Measurements from ENCODE around the gene CD59.

The CD59 gene, protein sequence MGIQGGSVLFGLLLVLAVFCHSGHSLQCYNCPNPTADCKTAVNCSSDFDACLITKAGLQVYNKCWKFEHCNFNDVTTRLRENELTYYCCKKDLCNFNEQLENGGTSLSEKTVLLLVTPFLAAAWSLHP

DNA sequence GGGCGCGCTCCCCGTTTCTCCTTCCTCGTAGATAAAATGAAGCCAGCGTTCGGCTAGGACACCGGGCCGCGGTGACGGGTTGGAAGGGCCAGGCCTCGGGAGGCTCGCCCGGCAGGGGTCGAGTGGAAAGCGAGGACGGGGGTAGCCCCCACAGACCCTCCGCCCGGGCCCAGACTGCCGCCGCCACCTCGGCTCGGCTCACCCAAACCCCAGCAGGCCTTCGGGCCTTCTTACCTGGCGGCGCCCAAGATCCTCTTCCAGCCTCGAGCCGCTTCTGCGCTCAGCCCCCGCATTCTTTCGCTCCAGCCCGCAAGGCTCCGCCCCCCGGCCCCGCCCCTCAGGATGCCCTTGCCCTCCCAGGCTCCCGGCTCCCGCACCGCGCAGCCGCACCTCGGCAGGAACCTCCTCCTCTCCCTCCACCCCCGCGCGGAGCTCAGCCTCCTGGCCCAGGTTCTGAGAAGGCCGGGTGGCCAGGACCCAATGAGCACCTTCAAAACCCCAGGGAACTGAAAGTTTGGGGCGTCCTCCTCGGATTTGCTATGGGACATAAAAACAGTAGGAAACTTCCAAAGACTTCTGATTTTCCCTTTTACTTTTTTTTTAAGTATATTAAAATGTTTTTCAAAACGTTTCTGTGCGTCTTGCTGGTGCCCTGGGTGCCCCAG lies at the start of gene CD59:
Gene CD59 (minus strand): TSS at position 276 of the 665 bp plus-strand sequence. CDS start 13,978 bp downstream, outside the sequence.
- DNase-seq (ENCODE audit: low read depth, low spot score), result peak; percentile 90
- H3K9me3 ChIP-seq (ENCODE audit: control insufficient read depth, insufficient read depth, low read length), result no peaks in the 10 kb centered on the region
- peaks cover 2% of the 10 kb centered on the region; the same call in 1 of the 2 replicates for H3K27me3 ChIP-seq (ENCODE audit: control insufficient read depth, insufficient read depth, low read length)
- no CpG with 5 or more reads among the region's 48 CpGs for WGBS (ENCODE audit: insufficient coverage, insufficient read length)
- peak within 1 kb of the TSS; percentile 57 for H3K4me3 ChIP-seq (ENCODE audit: low read length)
- peaks cover 4% of the 10 kb centered on the region; the same call in 1 of the 2 replicates for H3K4me1 ChIP-seq (ENCODE audit: control insufficient read depth, insufficient read depth, low read length)
- no peaks in the 10 kb centered on the region for H3K36me3 ChIP-seq (ENCODE audit: control insufficient read depth, insufficient read depth, low read length)
- no peak within 1 kb of the TSS for H3K27ac ChIP-seq (ENCODE audit: low read length)

DNA sequence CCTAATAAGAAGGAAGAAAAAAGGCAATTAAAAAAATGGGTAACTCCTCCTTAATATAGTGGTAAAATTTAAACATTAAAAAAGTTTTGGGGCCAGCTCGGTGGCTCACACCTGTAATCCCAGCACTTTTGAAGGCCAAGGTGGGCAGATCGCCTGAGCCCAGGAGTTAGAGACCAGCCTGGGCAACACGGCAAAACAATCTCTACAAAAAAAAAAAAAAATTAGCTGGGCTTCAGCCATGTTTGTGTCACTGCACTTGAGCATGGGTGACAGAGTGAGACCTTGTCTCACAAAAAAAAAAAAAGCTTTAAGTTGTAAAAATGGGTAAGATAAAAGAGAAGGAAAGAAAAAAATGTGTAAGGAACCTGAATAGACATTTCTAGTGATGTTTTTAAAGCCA lies 49.4 kb upstream of the CD59 start:
- DNase-seq (ENCODE audit: low read depth, low spot score), result no peak
- no peaks in the 10 kb centered on the region for H3K9me3 ChIP-seq (ENCODE audit: control insufficient read depth, insufficient read depth, low read length)
- no peaks in the 10 kb centered on the region for H3K36me3 ChIP-seq (ENCODE audit: control insufficient read depth, insufficient read depth, low read length)
- H3K27me3 ChIP-seq (ENCODE audit: control insufficient read depth, insufficient read depth, low read length), result no peaks in the 10 kb centered on the region
- WGBS (ENCODE audit: insufficient coverage, insufficient read length), result no CpG with 5 or more reads among the region's 3 CpGs
- H3K4me1 ChIP-seq (ENCODE audit: control insufficient read depth, insufficient read depth, low read length), result no peaks in the 10 kb centered on the region
- no peak overlapping the region for H3K4me3 ChIP-seq (ENCODE audit: low read length)
- H3K27ac ChIP-seq (ENCODE audit: low read length), result no peak overlapping the region

DNA sequence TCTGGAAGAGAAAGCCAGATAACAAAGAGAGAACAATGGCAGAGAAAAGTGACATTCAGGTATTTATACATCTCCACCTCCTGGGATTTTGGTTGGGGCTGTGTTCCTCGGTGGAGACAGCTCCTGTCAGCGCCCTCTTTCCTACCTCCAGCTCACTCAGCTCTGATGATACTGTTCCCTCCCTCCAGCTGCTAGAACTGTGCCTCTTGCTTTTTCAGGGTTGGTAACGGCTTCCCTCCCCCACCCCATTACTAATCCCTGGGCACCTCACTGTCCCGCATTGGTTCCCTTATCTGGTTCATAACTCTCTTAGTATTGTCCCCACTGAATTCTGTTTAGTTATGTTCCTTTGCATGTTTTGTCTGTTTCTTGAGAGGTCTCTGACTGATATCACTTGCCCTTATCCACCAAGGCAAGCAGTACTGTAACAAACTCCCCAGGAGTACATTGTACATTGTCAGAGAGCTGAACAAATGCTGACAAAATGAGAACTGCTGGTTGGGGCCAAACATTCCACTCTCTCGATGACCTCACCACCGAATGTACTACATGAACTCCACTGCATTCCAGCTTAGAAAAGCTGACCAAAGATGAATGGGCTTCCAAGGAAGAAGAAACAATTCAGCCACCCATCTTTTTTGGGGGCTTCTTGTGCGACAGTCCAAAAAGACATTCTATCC lies 43.8 kb upstream of the CD59 start:
- H3K4me3 ChIP-seq (ENCODE audit: low read length), result no peak overlapping the region
- DNase-seq (ENCODE audit: low read depth, low spot score), result no peak
- WGBS (ENCODE audit: insufficient coverage, insufficient read length), result no CpG with 5 or more reads among the region's 7 CpGs
- H3K27ac ChIP-seq (ENCODE audit: low read length), result no peak overlapping the region
- peaks cover 6% of the 10 kb centered on the region for H3K4me1 ChIP-seq (ENCODE audit: control insufficient read depth, insufficient read depth, low read length)
- H3K9me3 ChIP-seq (ENCODE audit: control insufficient read depth, insufficient read depth, low read length), result no peaks in the 10 kb centered on the region
- H3K36me3 ChIP-seq (ENCODE audit: control insufficient read depth, insufficient read depth, low read length), result no peaks in the 10 kb centered on the region
- peaks cover 3% of the 10 kb centered on the region; the same call in 1 of the 2 replicates for H3K27me3 ChIP-seq (ENCODE audit: control insufficient read depth, insufficient read depth, low read length)

DNA sequence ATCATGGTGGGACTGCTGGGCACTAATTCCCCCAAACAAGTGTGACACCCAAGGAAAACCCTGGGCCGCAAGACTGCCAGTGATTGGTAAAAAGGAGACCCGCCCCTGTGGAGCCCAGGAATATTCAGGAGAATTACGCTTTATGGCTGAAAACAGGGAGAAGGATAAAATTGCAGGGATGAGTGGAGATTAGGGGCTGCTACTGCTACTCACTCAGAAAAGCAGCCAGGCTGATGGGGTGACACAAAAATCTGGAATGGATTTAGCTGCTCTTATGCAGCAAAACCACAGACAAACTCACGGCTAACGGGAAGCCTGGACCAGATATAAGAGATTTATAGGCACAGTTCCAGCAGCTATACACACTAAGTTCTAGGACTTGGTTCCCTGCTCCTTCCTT lies 42.5 kb upstream of the CD59 start:
- Histone ChIP-seq H3K4me1 (ENCODE audit: control insufficient read depth, insufficient read depth, low read length) (peaks cover 6% of the 10 kb centered on the region), H3K4me3 (ENCODE audit: low read length) (no peak overlapping the region), H3K36me3 (ENCODE audit: control insufficient read depth, insufficient read depth, low read length) (no peaks in the 10 kb centered on the region), H3K27ac (ENCODE audit: low read length) (no peak overlapping the region), H3K9me3 (ENCODE audit: control insufficient read depth, insufficient read depth, low read length) (no peaks in the 10 kb centered on the region), H3K27me3 (ENCODE audit: control insufficient read depth, insufficient read depth, low read length) (peaks cover 3% of the 10 kb centered on the region; the same call in 1 of the 2 replicates)
- no peak for DNase-seq (ENCODE audit: low read depth, low spot score)
- no CpG with 5 or more reads among the region's 5 CpGs for WGBS (ENCODE audit: insufficient coverage, insufficient read length)

DNA sequence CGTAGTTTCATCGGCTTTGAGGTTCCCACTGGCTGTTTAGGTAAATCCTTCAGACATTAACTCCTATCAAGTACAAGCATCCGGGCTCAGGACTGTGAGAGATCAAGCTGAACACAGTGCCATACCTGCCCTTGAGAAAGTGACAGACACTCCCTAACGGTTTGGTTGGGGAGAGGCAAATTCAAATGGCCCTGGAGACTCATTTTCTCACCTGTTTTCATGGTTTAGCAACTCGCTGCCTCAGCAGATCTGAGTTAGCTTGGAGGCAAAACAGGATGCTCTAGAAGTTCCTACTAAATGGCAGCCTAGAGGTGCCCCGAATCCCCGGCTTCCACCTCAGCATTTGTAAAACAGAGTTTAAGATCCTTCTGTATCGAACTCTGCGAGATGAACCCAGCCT lies 41.7 kb upstream of the CD59 start:
- no peak overlapping the region for H3K4me3 ChIP-seq (ENCODE audit: low read length)
- no peak for DNase-seq (ENCODE audit: low read depth, low spot score)
- no peaks in the 10 kb centered on the region for H3K36me3 ChIP-seq (ENCODE audit: control insufficient read depth, insufficient read depth, low read length)
- H3K27ac ChIP-seq (ENCODE audit: low read length), result no peak overlapping the region
- WGBS (ENCODE audit: insufficient coverage, insufficient read length), result no CpG with 5 or more reads among the region's 9 CpGs
- peaks cover 3% of the 10 kb centered on the region; the same call in 1 of the 2 replicates for H3K27me3 ChIP-seq (ENCODE audit: control insufficient read depth, insufficient read depth, low read length)
- no peaks in the 10 kb centered on the region for H3K9me3 ChIP-seq (ENCODE audit: control insufficient read depth, insufficient read depth, low read length)
- H3K4me1 ChIP-seq (ENCODE audit: control insufficient read depth, insufficient read depth, low read length), result peaks cover 6% of the 10 kb centered on the region

DNA sequence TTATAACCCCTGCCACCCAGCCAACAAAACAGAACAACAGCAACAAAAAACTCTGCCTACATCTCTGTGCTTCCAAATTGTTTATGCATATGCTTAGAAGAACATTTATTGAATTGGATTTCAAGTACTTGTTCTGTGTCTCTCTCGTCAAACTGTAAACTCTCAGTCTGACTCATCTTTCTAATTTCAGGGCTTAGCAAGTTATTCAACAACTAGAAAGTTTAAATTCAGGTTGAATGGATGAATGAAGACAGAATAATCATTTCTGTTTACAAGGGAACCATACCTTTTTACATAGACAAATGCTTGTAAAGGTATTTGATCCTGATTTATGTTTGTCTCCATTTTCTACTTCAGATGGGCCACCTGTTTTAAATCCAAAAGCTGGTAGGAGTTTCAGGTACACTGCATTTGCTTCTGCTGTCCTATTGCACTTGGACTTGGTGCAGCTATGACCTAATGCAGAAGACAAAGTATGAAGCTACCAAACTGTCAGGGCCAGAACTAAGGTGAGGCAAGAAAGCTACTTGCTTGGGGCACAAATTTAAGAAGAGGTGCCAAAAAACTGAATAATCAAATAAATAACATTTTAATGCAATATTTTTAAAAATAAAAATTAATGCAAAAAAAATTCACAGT lies 39.7 kb upstream of the CD59 start:
- Histone ChIP-seq H3K4me3 (ENCODE audit: low read length) (no peak overlapping the region), H3K27me3 (ENCODE audit: control insufficient read depth, insufficient read depth, low read length) (peaks cover 3% of the 10 kb centered on the region; the same call in 1 of the 2 replicates), H3K36me3 (ENCODE audit: control insufficient read depth, insufficient read depth, low read length) (no peaks in the 10 kb centered on the region), H3K27ac (ENCODE audit: low read length) (no peak overlapping the region), H3K9me3 (ENCODE audit: control insufficient read depth, insufficient read depth, low read length) (no peaks in the 10 kb centered on the region), H3K4me1 (ENCODE audit: control insufficient read depth, insufficient read depth, low read length) (peaks cover 6% of the 10 kb centered on the region)
- no peak for DNase-seq (ENCODE audit: low read depth, low spot score)
- WGBS (ENCODE audit: insufficient coverage, insufficient read length), result no CpG with 5 or more reads among the region's 1 CpG

DNA sequence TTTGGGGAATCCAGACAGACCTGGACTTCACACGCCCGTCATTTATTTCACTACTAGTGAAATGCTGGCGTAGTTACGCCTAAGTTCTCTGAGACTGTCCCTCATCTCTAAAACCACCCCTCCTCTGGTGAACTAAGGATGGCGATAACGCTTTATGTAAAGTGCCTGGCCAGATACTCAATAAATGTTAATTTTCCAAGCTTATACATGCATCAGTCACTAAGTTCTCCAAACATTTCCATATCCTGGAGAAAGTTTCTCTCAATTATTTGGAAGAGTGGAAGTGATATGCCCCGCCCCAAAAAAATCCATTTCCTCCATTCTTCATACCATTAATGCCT lies 39.2 kb upstream of the CD59 start:
- Histone ChIP-seq H3K4me3 (ENCODE audit: low read length) (no peak overlapping the region), H3K9me3 (ENCODE audit: control insufficient read depth, insufficient read depth, low read length) (no peaks in the 10 kb centered on the region), H3K4me1 (ENCODE audit: control insufficient read depth, insufficient read depth, low read length) (peaks cover 6% of the 10 kb centered on the region), H3K27ac (ENCODE audit: low read length) (no peak overlapping the region), H3K36me3 (ENCODE audit: control insufficient read depth, insufficient read depth, low read length) (no peaks in the 10 kb centered on the region), H3K27me3 (ENCODE audit: control insufficient read depth, insufficient read depth, low read length) (peaks cover 3% of the 10 kb centered on the region; the same call in 1 of the 2 replicates)
- WGBS (ENCODE audit: insufficient coverage, insufficient read length), result no CpG with 5 or more reads among the region's 7 CpGs
- DNase-seq (ENCODE audit: low read depth, low spot score), result no peak

DNA sequence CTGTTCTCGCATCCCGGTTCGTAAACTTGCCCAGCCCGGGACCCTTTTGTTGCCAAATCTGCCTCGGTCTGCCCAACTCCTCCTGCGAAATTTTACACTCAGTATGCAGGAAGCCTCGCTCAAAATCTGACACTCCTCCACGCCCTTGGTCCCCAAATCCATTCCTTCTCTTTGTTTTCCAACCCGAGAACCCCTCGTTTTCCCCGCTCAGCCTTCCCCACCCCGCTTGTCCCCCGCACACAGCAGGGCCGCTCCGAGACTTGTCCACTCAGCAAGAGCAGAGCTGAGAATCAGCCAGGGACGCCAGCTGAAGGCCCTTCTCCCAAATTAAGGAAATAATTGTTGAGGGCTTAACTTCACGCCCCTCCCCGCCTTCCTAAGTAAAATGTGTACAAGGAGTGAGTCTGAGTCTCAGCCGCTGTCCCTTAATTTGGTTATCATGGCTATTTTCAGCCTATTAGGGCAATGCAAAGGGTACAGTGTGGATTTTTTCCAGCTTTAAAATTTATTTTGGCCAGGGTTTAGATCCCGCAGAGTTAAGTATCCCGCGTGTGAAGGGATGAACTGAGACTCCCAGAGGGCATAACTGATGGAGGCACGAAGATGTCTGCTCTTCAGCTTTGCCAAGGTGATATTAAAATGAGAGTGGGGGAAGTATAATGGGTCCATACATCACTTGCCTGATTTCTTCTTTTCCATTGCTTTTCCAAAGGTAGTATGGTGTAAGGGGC lies 38.7 kb upstream of the CD59 start:
- no peak for DNase-seq (ENCODE audit: low read depth, low spot score)
- Histone ChIP-seq H3K9me3 (ENCODE audit: control insufficient read depth, insufficient read depth, low read length) (no peaks in the 10 kb centered on the region), H3K36me3 (ENCODE audit: control insufficient read depth, insufficient read depth, low read length) (no peaks in the 10 kb centered on the region), H3K4me3 (ENCODE audit: low read length) (peak overlapping the region; percentile 62; the same call in 1 of the 2 replicates), H3K27me3 (ENCODE audit: control insufficient read depth, insufficient read depth, low read length) (peaks cover 3% of the 10 kb centered on the region; the same call in 1 of the 2 replicates), H3K4me1 (ENCODE audit: control insufficient read depth, insufficient read depth, low read length) (peaks cover 6% of the 10 kb centered on the region), H3K27ac (ENCODE audit: low read length) (no peak overlapping the region)
- WGBS (ENCODE audit: insufficient coverage, insufficient read length), result no CpG with 5 or more reads among the region's 23 CpGs

DNA sequence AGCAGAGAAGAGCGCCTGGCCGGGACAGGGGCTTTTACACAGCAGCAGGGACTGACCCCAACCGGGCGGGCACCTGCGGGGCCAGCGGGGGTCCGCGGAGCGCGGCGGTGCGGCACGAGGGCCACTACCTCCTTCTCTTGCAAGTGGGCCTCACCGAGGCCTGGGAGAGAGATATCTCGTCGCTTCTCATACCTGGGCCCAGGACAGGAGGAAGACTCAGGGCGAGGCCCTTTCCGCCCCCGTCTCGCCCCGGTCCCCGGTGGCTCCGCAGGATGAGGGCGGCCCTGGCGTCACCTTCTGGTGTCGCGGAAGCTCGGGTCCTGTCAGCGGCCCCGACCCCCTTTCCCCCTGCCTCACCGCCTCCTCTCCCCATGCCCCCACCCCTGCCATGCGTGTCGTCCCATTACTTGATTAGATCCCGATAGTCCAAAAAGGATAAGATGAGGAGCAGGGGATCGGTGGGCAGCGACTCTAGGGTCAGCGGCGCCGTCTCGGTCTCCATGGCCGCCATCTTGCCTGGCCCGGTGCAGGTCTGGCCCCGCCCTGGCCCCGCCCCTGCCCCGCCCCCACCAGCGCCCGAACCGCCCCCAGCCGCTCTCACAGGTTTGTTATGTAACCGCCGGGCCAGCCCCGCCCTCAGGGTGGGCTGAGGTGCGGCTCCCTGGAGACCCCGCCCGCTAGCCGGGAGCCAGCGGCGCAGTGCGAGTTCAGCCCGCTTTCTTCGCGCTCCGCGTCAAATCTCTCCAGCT lies 37.9 kb upstream of the CD59 start, which contains the start of gene FBXO3:
Gene FBXO3 (minus strand): TSS at position 534 of the 749 bp plus-strand sequence. CDS start 23 bp downstream, at position 511.
- peak within 1 kb of the TSS; percentile 83 for H3K4me3 ChIP-seq (ENCODE audit: low read length)
- no CpG with 5 or more reads among the region's 64 CpGs for WGBS (ENCODE audit: insufficient coverage, insufficient read length)
- H3K27ac ChIP-seq (ENCODE audit: low read length), result no peak within 1 kb of the TSS
- DNase-seq (ENCODE audit: low read depth, low spot score), result peak; percentile 58
- H3K9me3 ChIP-seq (ENCODE audit: control insufficient read depth, insufficient read depth, low read length), result no peaks in the 10 kb centered on the region
- H3K4me1 ChIP-seq (ENCODE audit: control insufficient read depth, insufficient read depth, low read length), result peaks cover 6% of the 10 kb centered on the region
- no peaks in the 10 kb centered on the region for H3K36me3 ChIP-seq (ENCODE audit: control insufficient read depth, insufficient read depth, low read length)
- H3K27me3 ChIP-seq (ENCODE audit: control insufficient read depth, insufficient read depth, low read length), result peaks cover 3% of the 10 kb centered on the region; the same call in 1 of the 2 replicates

All from iPS DF 6.9 (cell line).